Small intestine (tissue), 7 donors: ENCODE results near the gene MTFP1. TPM values are rescaled to one million over a fixed set of nuclear protein-coding genes. Genes with fewer than 3 reads are reported as not detected.

ENCODE experiments used
- DNase-seq, 2 donors: peaks; one replicate each; pipeline versions ENCODE4 v3.0.0 to v3.0.0-alpha.2; 2013
- FAIRE-seq: peaks from 2 replicates; lab custom pipeline; 2012; peaks lifted over from hg19 to GRCh38; lab: Jason Lieb, UNC
- H3K27ac ChIP-seq, 3 donors: one replicate each; pipeline ENCODE4 v1.5.1; 2013; ENCODE audit warnings: low read length in 2 of 3, mild to moderate bottlenecking in 2 of 3, control low read depth in 1 of 3, inconsistent platforms in 1 of 3, low read depth in 1 of 3, moderate library complexity in 1 of 3
- H3K27me3 ChIP-seq, 3 donors: one replicate each; pipeline ENCODE4 v1.6.1; 2013; ENCODE audit warnings: low read length in 3 of 3, inconsistent platforms in 1 of 3; ENCODE audit not compliant: control insufficient read depth in 3 of 3, insufficient read depth in 3 of 3
- H3K36me3 ChIP-seq, 3 donors: one replicate each; pipeline ENCODE4 v1.6.1; 2013; ENCODE audit warnings: low read length in 3 of 3, inconsistent platforms in 1 of 3, low read depth in 1 of 3, mild to moderate bottlenecking in 1 of 3, moderate library complexity in 1 of 3; ENCODE audit not compliant: control insufficient read depth in 3 of 3, insufficient read depth in 2 of 3
- H3K4me1 ChIP-seq, 3 donors: one replicate each; pipeline ENCODE4 v1.6.1; 2013; ENCODE audit warnings: low read length in 2 of 3, inconsistent platforms in 1 of 3, low read depth in 1 of 3, mild to moderate bottlenecking in 1 of 3, moderate library complexity in 1 of 3; ENCODE audit not compliant: control insufficient read depth in 3 of 3, insufficient read depth in 2 of 3
- H3K4me3 ChIP-seq, 3 donors: one replicate each; pipeline ENCODE4 v1.5.1; 2013; ENCODE audit warnings: low read length in 3 of 3, control low read depth in 1 of 3, inconsistent platforms in 1 of 3, low read depth in 1 of 3, mild to moderate bottlenecking in 1 of 3, moderate library complexity in 1 of 3
- H3K9me3 ChIP-seq, 2 donors: one replicate each; pipeline ENCODE4 v1.6.1; 2013; ENCODE audit warnings: low read depth in 1 of 2, low read length in 1 of 2; ENCODE audit not compliant: control insufficient read depth in 2 of 2, insufficient read depth in 1 of 2
- WGBS, 3 donors: extraction: QIAGEN DNeasy Blood & Tissue Kit; methylation state at CpG; one replicate each; pipeline ENCODE4 v1.1.7; 2013; 5-methylcytosine and 5-hydroxymethylcytosine counted together
- polyA plus RNA-seq, 4 donors: library from polyadenylated mRNA; stranded (reverse) in 3 of 4; unstranded in 1 of 4; fragments of 200-250 nt in 3 of 4; fragments of 120-200 nt in 1 of 4; gene quantifications; one replicate each; pipeline versions ENCODE4 v1.2.1 to v1.2.3, GENCODE V29; 2013
- donor health status: healthy with polysubstance abuse.
- donor health status: control.
- donor health status: control.
- donor health status: Bipolar disorder and iron deficiency.
- donor health status: healthy.

Gene MTFP1
- polyA plus RNA-seq, 4 donors, result 10.0 to 36.7 (median 21.1) TPM

DNA sequence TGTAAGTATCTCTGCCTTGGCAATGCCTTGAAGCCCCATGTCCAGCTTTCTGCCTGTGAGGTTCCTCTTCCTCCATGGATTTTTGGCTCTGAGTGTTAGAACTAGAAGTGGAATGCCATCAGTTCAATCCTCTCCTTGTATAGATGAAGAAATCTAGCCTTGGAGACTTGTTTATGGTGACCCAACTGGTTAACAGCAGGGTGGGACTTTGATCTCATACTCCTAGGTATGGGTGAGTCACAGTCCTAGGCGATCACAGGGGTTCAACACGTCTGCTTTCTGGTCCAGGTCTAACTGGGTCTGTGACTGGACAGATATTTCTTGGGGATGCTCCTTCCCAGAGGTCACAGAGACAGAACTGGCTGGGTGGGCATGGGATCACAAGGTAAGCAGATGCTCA lies 9.2 kb upstream of the MTFP1 start:
- DNase-seq (peak; percentile 84 to 93), FAIRE-seq (no peak)
- WGBS, 3 donors, result 2 to 67% (median 46%) methylated on average over 2 of the region's 2 CpGs
- H3K4me1 ChIP-seq, result peaks cover 0 to 52% (median 11%) of the 10 kb centered on the region in 3 donors
- peak overlapping the region in 2 of 3 donors; percentile 38 to 93 for H3K27ac ChIP-seq
- no peaks in the 10 kb centered on the region for H3K9me3 ChIP-seq
- H3K36me3 ChIP-seq, result peaks cover 0 to 61% (median 11%) of the 10 kb centered on the region in 3 donors
- no peak overlapping the region for H3K4me3 ChIP-seq
- H3K27me3 ChIP-seq, result no peaks in the 10 kb centered on the region

DNA sequence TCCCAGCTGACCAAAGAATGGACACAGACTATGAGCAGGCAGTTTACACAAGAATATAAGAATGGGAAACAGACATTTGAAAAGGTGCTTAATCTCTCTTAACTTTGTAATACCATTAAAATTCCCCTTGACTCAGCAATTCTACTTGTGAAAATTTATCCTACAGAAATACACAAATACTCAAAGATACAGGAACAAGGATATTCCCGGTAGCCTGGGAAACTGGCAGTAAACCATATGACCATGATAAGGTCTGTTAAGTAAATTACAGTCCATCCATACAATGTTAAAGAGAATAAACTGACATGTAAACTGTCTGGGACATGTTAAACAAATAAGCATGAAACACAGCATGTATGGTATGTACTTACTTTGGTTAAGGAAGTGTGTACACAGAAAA lies 8.7 kb upstream of the MTFP1 start:
- H3K27ac ChIP-seq, result peak overlapping the region in 1 of 3 donors; percentile 93
- WGBS, 3 donors, result 32 to 51% (median 46%) methylated on average over 1 of the region's 1 CpG
- H3K27me3 ChIP-seq, result no peaks in the 10 kb centered on the region
- H3K36me3 ChIP-seq, result peaks cover 0 to 59% (median 11%) of the 10 kb centered on the region in 3 donors
- H3K4me1 ChIP-seq, result peaks cover 0 to 54% (median 11%) of the 10 kb centered on the region in 3 donors
- DNase-seq, result no peak
- H3K9me3 ChIP-seq, result no peaks in the 10 kb centered on the region
- FAIRE-seq, result no peak
- no peak overlapping the region for H3K4me3 ChIP-seq

DNA sequence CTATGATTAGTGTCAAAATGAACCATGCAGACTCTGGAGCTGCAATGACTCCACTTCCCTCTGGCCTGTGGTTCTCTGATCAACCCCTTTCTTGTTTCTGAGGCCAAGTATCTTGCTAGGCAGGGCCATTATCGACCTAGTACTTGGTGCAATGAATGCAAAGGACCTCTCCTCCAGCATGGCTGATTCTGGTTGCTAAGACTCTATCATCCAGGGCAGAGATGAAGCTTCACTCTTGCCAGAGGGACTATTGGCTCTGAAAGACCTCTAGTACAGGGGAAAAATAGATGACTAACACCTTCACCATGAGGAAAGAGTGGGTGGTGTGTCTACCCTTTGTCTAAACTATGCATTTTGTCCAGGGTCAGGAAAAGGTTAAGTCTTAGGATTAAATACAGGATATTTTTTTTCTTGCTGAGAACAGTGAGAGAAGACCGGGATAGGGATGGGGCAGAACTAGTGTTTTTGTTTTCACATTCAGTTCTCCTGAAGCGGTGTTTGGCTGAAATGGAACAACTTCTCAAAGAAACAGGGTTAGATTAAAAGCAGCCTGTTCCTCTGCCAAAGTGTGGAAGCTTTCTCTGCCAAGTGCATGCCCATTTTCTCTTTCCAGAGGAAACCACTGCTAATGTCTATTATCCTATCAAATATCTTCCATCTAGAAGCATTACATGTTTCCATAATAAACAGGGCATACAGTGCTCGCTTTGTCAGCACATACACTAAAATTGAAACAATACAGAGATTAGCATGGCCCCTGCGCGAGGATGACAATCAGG lies 5.0 kb upstream of the MTFP1 start:
- Histone ChIP-seq H3K36me3 (peaks cover 0 to 33% (median 4%) of the 10 kb centered on the region in 3 donors), H3K27ac (peak overlapping the region; percentile 49 to 93 (median 65)), H3K27me3 (no peaks in the 10 kb centered on the region), H3K4me3 (peak overlapping the region in 1 of 3 donors; percentile 3), H3K9me3 (no peaks in the 10 kb centered on the region), H3K4me1 (peaks cover 7 to 81% (median 13%) of the 10 kb centered on the region in 3 donors)
- DNase-seq (peak in 1 of 2 donors; percentile 31), FAIRE-seq (no peak)
- WGBS, 3 donors, result 38 to 58% (median 53%) methylated on average over 6 of the region's 6 CpGs

DNA sequence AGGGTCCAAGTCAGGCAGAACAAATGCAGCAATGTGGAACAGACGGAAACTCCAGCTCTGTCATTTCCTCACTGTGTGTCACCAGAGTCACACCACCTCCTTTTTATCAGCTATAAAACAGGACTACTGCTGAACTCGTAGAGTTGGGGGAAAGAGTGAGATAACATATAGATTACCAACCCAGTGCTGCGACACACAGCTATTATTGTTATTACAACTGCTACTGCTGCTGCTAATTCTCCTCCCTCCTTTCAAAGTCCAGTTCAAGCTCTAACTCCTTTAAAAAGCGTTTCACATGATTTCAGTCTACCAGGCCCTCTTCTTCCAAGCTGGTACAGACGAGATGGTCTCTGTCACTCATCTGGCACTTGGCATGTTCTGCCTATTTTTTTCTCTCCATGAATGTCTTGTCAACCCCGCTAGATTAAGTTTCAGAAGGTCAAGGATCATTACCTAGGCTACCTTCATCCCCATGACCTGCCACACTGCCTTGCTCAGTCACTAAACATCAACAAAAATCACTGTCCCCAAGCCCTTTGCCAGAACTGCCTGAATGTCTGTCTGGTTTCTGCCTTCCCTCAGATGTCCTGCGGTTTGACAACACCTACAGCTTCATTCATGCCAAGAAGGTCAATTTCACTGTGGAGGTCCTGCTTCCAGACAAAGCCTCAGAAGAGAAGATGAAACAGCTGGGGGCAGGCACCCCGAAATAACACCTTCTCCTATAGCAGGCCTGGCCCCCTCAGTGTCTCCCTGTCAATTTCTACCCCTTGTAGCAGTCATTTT lies 3.7 kb upstream of the MTFP1 start:
- peak overlapping the region in 1 of 3 donors; percentile 58 for H3K4me3 ChIP-seq
- no peak for FAIRE-seq
- H3K9me3 ChIP-seq, result no peaks in the 10 kb centered on the region
- WGBS, 3 donors, result 17 to 57% (median 33%) methylated on average over 8 of the region's 8 CpGs
- peaks cover 0 to 25% (median 4%) of the 10 kb centered on the region in 3 donors for H3K36me3 ChIP-seq
- no peaks in the 10 kb centered on the region for H3K27me3 ChIP-seq
- H3K4me1 ChIP-seq, result peaks cover 7 to 77% (median 9%) of the 10 kb centered on the region in 3 donors
- peak; percentile 87 to 94 for DNase-seq
- peak overlapping the region; percentile 89 to 96 (median 93) for H3K27ac ChIP-seq

DNA sequence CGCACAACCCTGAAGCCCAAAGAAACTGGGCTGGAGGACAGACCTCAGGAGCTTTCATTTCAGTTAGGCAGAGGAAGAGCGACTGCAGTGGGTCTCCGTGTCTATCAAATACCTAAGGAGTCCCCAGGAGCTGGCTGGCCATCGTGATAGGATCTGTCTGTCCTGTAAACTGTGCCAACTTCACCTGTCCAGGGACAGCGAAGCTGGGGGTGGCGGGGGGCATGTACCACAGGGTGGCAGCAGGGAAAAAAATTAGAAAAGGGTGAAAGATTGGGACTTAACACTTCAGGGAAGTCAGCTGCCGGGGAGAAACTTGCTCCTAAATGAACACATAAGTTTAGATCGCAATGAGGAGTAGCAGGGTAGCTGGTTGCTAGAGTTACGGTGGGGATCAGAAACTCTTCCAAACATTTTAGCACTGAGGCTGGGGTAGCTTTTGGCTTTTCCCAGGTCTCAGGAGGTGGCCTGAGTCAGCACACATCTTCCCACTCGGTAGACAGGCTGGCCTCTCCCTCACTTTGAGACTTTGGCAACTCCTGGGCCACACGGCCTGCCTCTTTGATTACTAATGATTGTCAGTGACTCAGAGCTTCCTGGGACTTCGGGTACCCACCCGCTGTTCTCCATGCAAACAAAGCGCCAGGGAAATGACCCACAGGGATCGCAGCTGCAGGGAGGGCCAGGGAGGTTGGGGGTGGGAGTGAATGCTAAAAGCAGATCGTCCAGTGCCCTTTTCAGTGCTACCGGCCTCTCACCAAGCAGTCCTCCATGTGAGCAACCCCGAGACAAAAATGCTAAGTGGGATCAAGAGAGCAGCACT lies 2.9 kb upstream of the MTFP1 start:
- FAIRE-seq (no peak), DNase-seq (peak; percentile 88 to 97)
- Histone ChIP-seq H3K4me3 (peak overlapping the region; percentile 52 to 58 (median 58)), H3K9me3 (no peaks in the 10 kb centered on the region), H3K27me3 (no peaks in the 10 kb centered on the region), H3K4me1 (peaks cover 5 to 70% (median 7%) of the 10 kb centered on the region in 3 donors), H3K36me3 (peaks cover 0 to 26% (median 0%) of the 10 kb centered on the region in 3 donors), H3K27ac (peak overlapping the region; percentile 93 to 96 (median 94))
- WGBS, 3 donors, result 15 to 27% (median 25%) methylated on average over 18 of the region's 18 CpGs

DNA sequence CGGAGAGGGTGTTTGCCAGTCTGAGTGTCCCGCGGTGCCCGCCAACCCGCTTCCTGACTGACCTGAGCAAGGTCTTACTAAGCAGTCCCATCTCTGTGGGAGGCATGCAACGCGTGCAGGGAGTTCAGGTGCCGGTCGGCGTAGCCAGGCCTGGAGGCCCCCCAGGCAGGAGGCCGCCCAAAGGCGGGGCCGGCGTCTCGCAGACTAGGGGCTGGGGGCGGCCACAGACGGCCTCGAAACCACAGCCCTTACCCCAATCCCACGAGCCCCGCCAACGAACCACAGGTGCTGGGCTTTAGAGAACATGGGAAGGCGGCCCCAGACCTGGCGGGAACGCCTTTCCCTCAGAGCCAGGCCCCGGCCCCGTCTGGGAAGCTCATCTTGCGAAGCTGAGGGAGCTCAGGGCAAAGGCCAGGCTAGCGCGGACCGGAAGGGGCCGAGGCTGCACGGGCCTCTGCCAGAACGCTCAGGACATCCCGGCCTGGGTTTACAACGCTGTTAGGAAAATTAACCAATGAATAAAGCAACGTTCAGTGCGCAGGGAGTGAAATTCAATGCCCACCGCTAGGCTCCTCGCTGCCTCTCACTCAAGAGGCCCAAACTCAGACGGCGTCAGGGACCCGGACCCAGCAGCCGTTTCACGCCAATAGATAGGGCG lies 2.1 kb upstream of the MTFP1 start:
- peak overlapping the region; percentile 93 to 96 (median 94) for H3K27ac ChIP-seq
- WGBS, 3 donors, result 0% methylated on average over 42 to 45 of the region's 45 CpGs
- peak overlapping the region; percentile 52 to 58 (median 58) for H3K4me3 ChIP-seq
- no peak for FAIRE-seq
- no peaks in the 10 kb centered on the region for H3K27me3 ChIP-seq
- peaks cover 0 to 26% (median 0%) of the 10 kb centered on the region in 3 donors for H3K36me3 ChIP-seq
- DNase-seq, result peak in 1 of 2 donors; percentile 88
- H3K4me1 ChIP-seq, result peaks cover 5 to 63% (median 7%) of the 10 kb centered on the region in 3 donors
- no peaks in the 10 kb centered on the region for H3K9me3 ChIP-seq

DNA sequence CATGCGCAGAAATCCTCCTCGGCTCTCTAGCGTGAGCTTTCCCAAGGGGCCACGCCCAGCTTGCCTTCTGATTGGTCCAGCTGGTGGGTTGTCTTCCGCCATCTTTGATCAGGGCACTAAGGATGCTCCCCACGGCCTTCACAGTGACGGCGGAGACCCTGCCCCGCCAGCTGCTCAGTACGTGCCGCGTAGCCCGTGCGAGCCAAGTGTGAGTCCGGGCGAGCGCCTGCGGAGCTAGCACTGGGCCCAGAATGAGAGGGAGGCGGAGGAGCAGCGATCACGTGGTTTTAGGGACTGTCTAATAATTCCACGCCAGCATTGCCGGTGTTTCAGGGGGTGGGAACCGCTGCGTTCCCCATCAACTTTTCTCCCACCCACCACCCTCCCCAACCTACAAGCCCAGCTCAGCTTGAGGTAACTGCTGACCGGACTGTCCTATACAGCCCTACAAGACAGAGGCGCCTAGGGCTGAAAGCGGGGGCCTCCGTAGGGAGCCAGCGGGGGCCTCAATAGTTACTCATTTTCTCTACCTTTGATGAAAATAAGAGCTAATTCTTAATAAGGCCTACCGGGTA lies 1.5 kb upstream of the MTFP1 start:
- peaks cover 5 to 58% (median 7%) of the 10 kb centered on the region in 3 donors for H3K4me1 ChIP-seq
- FAIRE-seq (no peak), DNase-seq (peak; percentile 100)
- no peaks in the 10 kb centered on the region for H3K9me3 ChIP-seq
- WGBS, 3 donors, result 0 to 1% (median 1%) methylated on average over 31 of the region's 31 CpGs
- H3K27me3 ChIP-seq, result no peaks in the 10 kb centered on the region
- H3K36me3 ChIP-seq, result peaks cover 0 to 28% (median 0%) of the 10 kb centered on the region in 3 donors
- peak overlapping the region; percentile 28 to 58 (median 52) for H3K4me3 ChIP-seq
- H3K27ac ChIP-seq, result peak overlapping the region; percentile 66 to 96 (median 93)
